HEK293T (cell line): Measurements from ENCODE around the gene PHF14.

Experiments
- CTCF ChIA-PET: fragments of 350-600 bp; formaldehyde crosslinking; extraction: SDS; loops from one replicate; lab custom pipeline; 2021; ENCODE audit warnings: antibody characterized with exemption, inconsistent platforms; lab: Yijun Ruan, JAX
- POLR2A ChIA-PET: fragments of 350-600 bp; formaldehyde crosslinking; extraction: SDS; loops from one replicate; lab custom pipeline; 2020; ENCODE audit warnings: antibody characterized with exemption, inconsistent platforms; lab: Yijun Ruan, JAX
- DNase-seq: peaks from one replicate; pipeline ENCODE4 v3.0.0; 2012; ENCODE audit warnings: mixed read lengths; ENCODE audit errors: extremely low spot score
- ARNT ChIP-seq: fragments of 450-650 bp; IDR thresholded peaks from 2 replicates; pipeline ENCODE4 v1.6.1; 2017; ENCODE audit warnings: mild to moderate bottlenecking
- BHLHE40 ChIP-seq: fragments of 450-650 bp; IDR thresholded peaks from 2 replicates; pipeline ENCODE4 v1.6.1; 2016; ENCODE audit warnings: mild to moderate bottlenecking, moderate library complexity, borderline replicate concordance
- CTBP1 ChIP-seq: fragments of 450-650 bp; IDR thresholded peaks from 2 replicates; pipeline ENCODE4 v1.6.1; 2016; ENCODE audit warnings: borderline replicate concordance
- ELF4 ChIP-seq: fragments of 450-650 bp; IDR thresholded peaks from 2 replicates; pipeline ENCODE4 v1.6.1; 2017; ENCODE audit warnings: antibody characterized with exemption
- FOXA1 ChIP-seq: fragments of 450-650 bp; IDR thresholded peaks from 2 replicates; pipeline ENCODE4 v1.6.1; 2016; ENCODE audit warnings: mild to moderate bottlenecking
- FOXK2 ChIP-seq: fragments of 450-650 bp; IDR thresholded peaks from 2 replicates; pipeline ENCODE4 v1.6.1; 2016; ENCODE audit warnings: mild to moderate bottlenecking
- FOXM1 ChIP-seq: fragments of 450-650 bp; IDR thresholded peaks from 2 replicates; pipeline ENCODE4 v1.6.1; 2017; ENCODE audit warnings: mild to moderate bottlenecking, borderline replicate concordance
- HDGF ChIP-seq: fragments of 450-650 bp; IDR thresholded peaks from 2 replicates; pipeline ENCODE4 v1.6.1; 2017; ENCODE audit warnings: antibody characterized with exemption, borderline replicate concordance
- L3MBTL2 ChIP-seq: fragments of 450-650 bp; conservative IDR thresholded peaks from 2 replicates; pipeline ENCODE4 v1.6.1; 2016; ENCODE audit warnings: mild to moderate bottlenecking
- LEF1 ChIP-seq: fragments of 450-650 bp; IDR thresholded peaks from 2 replicates; pipeline ENCODE4 v1.6.1; 2017; ENCODE audit warnings: mild to moderate bottlenecking, borderline replicate concordance
- NFRKB ChIP-seq: fragments of 450-650 bp; IDR thresholded peaks from 2 replicates; pipeline ENCODE4 v1.6.1; 2016; ENCODE audit warnings: mild to moderate bottlenecking, moderate library complexity
- SP1 ChIP-seq: fragments of 450-650 bp; IDR thresholded peaks from 2 replicates; pipeline ENCODE4 v1.6.1; 2017
- SUZ12 ChIP-seq: fragments of 450-650 bp; IDR thresholded peaks from 2 replicates; pipeline ENCODE4 v1.6.1; 2016; ENCODE audit warnings: mild to moderate bottlenecking
- TARDBP ChIP-seq: fragments of 450-650 bp; IDR thresholded peaks from 2 replicates; pipeline ENCODE4 v1.6.1; 2016
- ZNF384 ChIP-seq: fragments of 450-650 bp; IDR thresholded peaks from 2 replicates; pipeline ENCODE4 v1.6.1; 2016
- TF ChIP-seq, protein P1 (sequence below): fragments of 450-650 bp; IDR thresholded peaks from 2 replicates; pipeline ENCODE4 v1.6.1; 2016

Gene PHF14

GRCh38 chr7:11062110-11062509 lies 88.4 kb downstream of the PHF14 start:
- DNase-seq: no peak
- ChIA-PET POLR2A (no interaction called here), CTCF (no interaction called here)
- TF ChIP-seq ELF4: no peak
- TF ChIP-seq FOXA1: no peak
- no peak for TF ChIP-seq NFRKB
- no peak for TF ChIP-seq TARDBP
- no peak for TF ChIP-seq ZNF384
- no peak for TF ChIP-seq BHLHE40
- TF ChIP-seq L3MBTL2: no peak
- TF ChIP-seq HDGF: no peak
- TF ChIP-seq ARNT: no peak
- TF ChIP-seq SP1: no peak

- TF ChIP-seq FOXM1 (no peak), FOXA1 (no peak), BHLHE40 (no peak), FOXK2 (no peak), HDGF (no peak), L3MBTL2 (no peak), ZNF384 (no peak), SUZ12 (no peak), NFRKB (no peak), LEF1 (no peak), TARDBP (no peak), CTBP1 (no peak), SP1 (no peak)
- ChIA-PET CTCF (no interaction called here), POLR2A (no interaction called here)
- DNase-seq: no peak
Measured at GRCh38 chr7:11069591-11069990, 95.9 kb downstream of the PHF14 start.

GRCh38 chr7:11077816-11078215 lies 104.1 kb downstream of the PHF14 start:
- ChIA-PET CTCF (no interaction called here), POLR2A (no interaction called here)
- no peak for TF ChIP-seq TARDBP
- TF ChIP-seq HDGF: no peak
- no peak for TF ChIP-seq FOXM1
- no peak for TF ChIP-seq ARNT
- TF ChIP-seq NFRKB: no peak
- TF ChIP-seq BHLHE40: no peak
- no peak for TF ChIP-seq ZNF384
- TF ChIP-seq LEF1: no peak
- no peak for TF ChIP-seq SP1
- TF ChIP-seq FOXA1: no peak
- TF ChIP-seq FOXK2: no peak
- TF ChIP-seq ELF4: no peak
- no peak for TF ChIP-seq CTBP1
- TF ChIP-seq SUZ12: no peak
- no peak for TF ChIP-seq L3MBTL2
- TF ChIP-seq, protein P1, sequence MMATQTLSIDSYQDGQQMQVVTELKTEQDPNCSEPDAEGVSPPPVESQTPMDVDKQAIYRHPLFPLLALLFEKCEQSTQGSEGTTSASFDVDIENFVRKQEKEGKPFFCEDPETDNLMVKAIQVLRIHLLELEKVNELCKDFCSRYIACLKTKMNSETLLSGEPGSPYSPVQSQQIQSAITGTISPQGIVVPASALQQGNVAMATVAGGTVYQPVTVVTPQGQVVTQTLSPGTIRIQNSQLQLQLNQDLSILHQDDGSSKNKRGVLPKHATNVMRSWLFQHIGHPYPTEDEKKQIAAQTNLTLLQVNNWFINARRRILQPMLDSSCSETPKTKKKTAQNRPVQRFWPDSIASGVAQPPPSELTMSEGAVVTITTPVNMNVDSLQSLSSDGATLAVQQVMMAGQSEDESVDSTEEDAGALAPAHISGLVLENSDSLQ: no peak
- no peak for DNase-seq

GRCh38 chr7:11078247-11078834 lies 104.7 kb downstream of the PHF14 start:
- no peak for DNase-seq
- ChIA-PET CTCF (no interaction called here), POLR2A (no interaction called here)
- no peak for TF ChIP-seq FOXM1
- no peak for TF ChIP-seq FOXK2
- TF ChIP-seq ZNF384: no peak
- TF ChIP-seq ARNT: no peak
- no peak for TF ChIP-seq NFRKB
- TF ChIP-seq FOXA1: no peak
- TF ChIP-seq SP1: no peak
- TF ChIP-seq, protein P1: no peak
- no peak for TF ChIP-seq HDGF
- TF ChIP-seq SUZ12: no peak

DNA sequence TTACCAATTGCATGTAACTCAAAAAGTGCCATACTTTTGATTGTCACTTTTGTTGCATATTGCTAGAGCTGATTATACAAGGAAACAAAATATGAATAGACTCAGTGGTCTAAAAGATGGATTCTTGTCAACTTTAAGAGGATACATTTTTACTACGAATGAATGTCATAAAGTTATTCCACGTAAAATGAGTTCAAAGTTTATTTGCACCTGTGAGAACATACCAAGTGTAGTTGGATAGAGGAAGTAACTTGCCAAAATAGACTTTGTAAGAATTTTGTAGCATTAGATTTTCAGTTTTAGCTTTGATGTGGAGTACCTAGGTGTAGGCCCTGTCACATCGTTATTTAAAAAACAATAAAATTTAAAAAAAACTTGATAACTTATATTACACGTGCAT lies 106.2 kb downstream of the PHF14 start:
- no peak for DNase-seq
- TF ChIP-seq FOXA1 (no peak), NFRKB (no peak), FOXK2 (no peak), LEF1 (no peak), ELF4 (no peak), TARDBP (no peak), SUZ12 (no peak), HDGF (no peak), L3MBTL2 (no peak), BHLHE40 (no peak), ARNT (no peak), SP1 (no peak), FOXM1 (no peak), ZNF384 (no peak)
- TF ChIP-seq, protein P1: no peak
- CTCF ChIA-PET: no interaction called here
- POLR2A ChIA-PET: no interaction called here

- TF ChIP-seq CTBP1: no peak
- TF ChIP-seq TARDBP: no peak
- TF ChIP-seq FOXM1: no peak
- no peak for TF ChIP-seq FOXA1
- TF ChIP-seq BHLHE40: no peak
- no peak for TF ChIP-seq ARNT
- TF ChIP-seq NFRKB: no peak
- TF ChIP-seq, protein P1: no peak
- TF ChIP-seq L3MBTL2: no peak
- TF ChIP-seq LEF1: no peak
- TF ChIP-seq ZNF384: no peak
- no peak for TF ChIP-seq ELF4
- TF ChIP-seq FOXK2: no peak
- no peak for TF ChIP-seq HDGF
- DNase-seq: no peak
- ChIA-PET POLR2A (no interaction called here), CTCF (no interaction called here)
Measured at GRCh38 chr7:11082121-11082520, 108.4 kb downstream of the PHF14 start.
